UCSD-AML1 (cell line): Measurements from ENCODE around the gene ZFPM1.
"Not testable (repeated sequence)": the region's sequence is repeated elsewhere in the genome, so short reads cannot be mapped to it uniquely, and the experiment has no call there.

Experiments
- DNase-seq: peaks from one replicate; lab custom pipeline; 2025; ENCODE audit not compliant: unreplicated experiment; lab: John Stamatoyannopoulos, UW

The ZFPM1 gene

GRCh38 chr16:88453217-88453531, at the start of gene ZFPM1:
ZFPM1 (plus strand) TSS chr16:88453280; CDS start chr16:88453639, 359 bp downstream.
- no peak for DNase-seq

GRCh38 chr16:88403794-88404581, 49.1 kb upstream of the ZFPM1 start:
- DNase-seq = no peak

GRCh38 chr16:88404769-88405168, 48.3 kb upstream of the ZFPM1 start:
- DNase-seq = no peak

- DNase-seq = no peak
Measured at GRCh38 chr16:88405216-88406060, 47.6 kb upstream of the ZFPM1 start.

- no peak for DNase-seq
Measured at GRCh38 chr16:88406096-88407041, 46.7 kb upstream of the ZFPM1 start.

- no peak for DNase-seq
Measured at GRCh38 chr16:88407042-88407420, 46.0 kb upstream of the ZFPM1 start.

GRCh38 chr16:88407807-88408206, 45.3 kb upstream of the ZFPM1 start:
- peak; percentile 56 for DNase-seq

GRCh38 chr16:88408561-88409142, 44.4 kb upstream of the ZFPM1 start:
- no peak for DNase-seq

GRCh38 chr16:88409296-88410065, 43.6 kb upstream of the ZFPM1 start:
- no peak for DNase-seq

GRCh38 chr16:88410297-88410968, 42.6 kb upstream of the ZFPM1 start:
- not testable (repeated sequence) for DNase-seq

GRCh38 chr16:88411951-88412576, 41.0 kb upstream of the ZFPM1 start:
- DNase-seq = no peak

GRCh38 chr16:88412766-88413165, 40.3 kb upstream of the ZFPM1 start:
- DNase-seq = no peak

GRCh38 chr16:88413231-88413630, 39.8 kb upstream of the ZFPM1 start:
- no peak for DNase-seq

- DNase-seq = no peak
Measured at GRCh38 chr16:88413631-88414030, 39.4 kb upstream of the ZFPM1 start.

- no peak for DNase-seq
Measured at GRCh38 chr16:88414521-88415380, 38.3 kb upstream of the ZFPM1 start.

GRCh38 chr16:88415381-88415705, 37.7 kb upstream of the ZFPM1 start:
- no peak for DNase-seq

GRCh38 chr16:88415713-88416323, 37.3 kb upstream of the ZFPM1 start:
- DNase-seq = no peak

GRCh38 chr16:88416686-88417085, 36.4 kb upstream of the ZFPM1 start:
- DNase-seq = no peak
